Lower lobe of right lung (tissue), 2 donors: ENCODE data around the gene ZNRF1. TPM values are rescaled to one million over a fixed set of nuclear protein-coding genes. Genes with fewer than 3 reads are reported as not detected.
A peak's percentile ranks its signal among the peaks of the same experiment; 100 is the strongest.

ENCODE experiments used
- ATAC-seq, 2 donors: fragments of 200-7000 bp; cut with Tn5 transposase; one replicate each; pipeline ENCODE4 v1.9.1; 2020 to 2022; ENCODE audit warnings: mild to moderate bottlenecking in 2 of 2, moderate library complexity in 2 of 2
- DNase-seq: peaks from one replicate; pipeline ENCODE4 v3.0.0-alpha.2; 2020
- H3K27ac ChIP-seq: fragments of 200-600 bp; one replicate; pipeline ENCODE4 v1.8.0; 2022
- H3K27me3 ChIP-seq: fragments of 200-600 bp; one replicate; pipeline ENCODE4 v1.8.0; 2022; ENCODE audit warnings: low read depth
- H3K36me3 ChIP-seq: fragments of 200-600 bp; one replicate; pipeline ENCODE4 v1.8.0; 2022; ENCODE audit warnings: mild to moderate bottlenecking
- H3K4me1 ChIP-seq: fragments of 200-600 bp; one replicate; pipeline ENCODE4 v1.8.0; 2022
- H3K4me3 ChIP-seq: fragments of 200-600 bp; one replicate; pipeline ENCODE4 v1.8.0; 2022; ENCODE audit warnings: mild to moderate bottlenecking
- H3K9me3 ChIP-seq: fragments of 200-600 bp; one replicate; pipeline ENCODE4 v1.8.0; 2022
- CTCF ChIP-seq: fragments of 200-600 bp; IDR thresholded peaks from one replicate; pipeline ENCODE4 v1.8.0; 2022; ENCODE audit warnings: antibody characterized with exemption, mild to moderate bottlenecking
- intact Hi-C: fragments of 100-400 bp; cut with DNase I; formaldehyde crosslinking; loops from one replicate; pipeline ENCODE4 v1.11.0; 2022
- total RNA-seq: library from RNA; stranded (reverse); fragmentation: NEBNext Ultra II Directional; extraction: Animal tissue kit (Norgen Biotek cat#: 25700); gene quantifications from one replicate; pipeline ENCODE4 v1.2.1, GENCODE V29; 2021
- donor health status: DM: no; HTN: yes; CAD: no; lungs with severe emphysema.

Gene ZNRF1
- total RNA-seq, 1 donor from 2014 or later = 23.5 TPM

GRCh38 chr16:74991593-74992403 is 7.0 kb upstream of the ZNRF1 start:
- TF ChIP-seq CTCF = no peak
- H3K27ac ChIP-seq = no peak overlapping the region
- ATAC-seq (no peak), DNase-seq (no peak)
- no peaks in the 10 kb centered on the region for H3K27me3 ChIP-seq
- no peak overlapping the region for H3K4me3 ChIP-seq
- no peaks in the 10 kb centered on the region for H3K36me3 ChIP-seq
- no peaks in the 10 kb centered on the region for H3K4me1 ChIP-seq
- H3K9me3 ChIP-seq = no peaks in the 10 kb centered on the region
- intact Hi-C loops = no loop called here

GRCh38 chr16:74995986-74996385 is 2.8 kb upstream of the ZNRF1 start:
- Histone ChIP-seq H3K36me3 (no peaks in the 10 kb centered on the region), H3K4me3 (no peak overlapping the region), H3K27ac (no peak overlapping the region), H3K9me3 (no peaks in the 10 kb centered on the region), H3K4me1 (peaks cover 22% of the 10 kb centered on the region), H3K27me3 (no peaks in the 10 kb centered on the region)
- no peak for TF ChIP-seq CTCF
- ATAC-seq (no peak), DNase-seq (no peak)
- intact Hi-C loops = loop anchor here (5.0 kb wide), 1 partner anchor 116 kb away; no protein-coding TSS in a partner anchor

GRCh38 chr16:74997042-74997491 is 1.8 kb upstream of the ZNRF1 start:
- intact Hi-C loops = loop anchor here (5.0 kb wide), 1 partner anchor 115 kb away; no protein-coding TSS in a partner anchor

GRCh38 chr16:74999219-74999608 is 390 bp downstream of the ZNRF1 start:
- Histone ChIP-seq H3K36me3 (no peaks in the 10 kb centered on the region), H3K4me1 (peaks cover 35% of the 10 kb centered on the region), H3K9me3 (no peaks in the 10 kb centered on the region), H3K4me3 (peak overlapping the region; percentile 82), H3K27ac (peak overlapping the region; percentile 83), H3K27me3 (no peaks in the 10 kb centered on the region)
- no peak for TF ChIP-seq CTCF
- peak; percentile 33 to 37 for ATAC-seq
- peak; percentile 54 for DNase-seq
- intact Hi-C loops = loop anchor here (5.0 kb wide), 1 partner anchor 113 kb away; no protein-coding TSS in a partner anchor

More at GRCh38 chr16:74997042-74997491, 1.8 kb upstream of the ZNRF1 start:
- Histone ChIP-seq H3K4me3 (no peak overlapping the region), H3K27ac (no peak overlapping the region), H3K36me3 (no peaks in the 10 kb centered on the region), H3K4me1 (peaks cover 31% of the 10 kb centered on the region), H3K27me3 (no peaks in the 10 kb centered on the region), H3K9me3 (no peaks in the 10 kb centered on the region)
- DNase-seq (no peak), ATAC-seq (peak in 1 of 2 donors; percentile 38)
- TF ChIP-seq CTCF = no peak

- Histone ChIP-seq H3K27ac (peak overlapping the region; percentile 83), H3K4me1 (peaks cover 35% of the 10 kb centered on the region), H3K9me3 (no peaks in the 10 kb centered on the region), H3K4me3 (peak overlapping the region; percentile 82), H3K27me3 (no peaks in the 10 kb centered on the region), H3K36me3 (no peaks in the 10 kb centered on the region)
- peak; percentile 35 to 37 for ATAC-seq
- intact Hi-C loops = loop anchor here (5.0 kb wide), 1 partner anchor 112 kb away; no protein-coding TSS in a partner anchor
- DNase-seq = peak; percentile 77
- TF ChIP-seq CTCF = no peak
These were observed 1.0 kb downstream of the ZNRF1 start for GRCh38 chr16:74999609-75000480.
